HCT116 (cell line): Measurements from ENCODE around the gene ANKRD37. TPM values are rescaled to one million over a fixed set of nuclear protein-coding genes. Genes with fewer than 3 reads are reported as not detected.

Source experiments
- total RNA-seq: library from RNA; stranded (reverse); gene quantifications from one replicate; pipeline ENCODE4 v1.2.1, GENCODE V29; 2021; ENCODE audit not compliant: unreplicated experiment

ANKRD37 gene
- total RNA-seq, 1 experiment from 2014 or later = 29.9 TPM

Other genes starting within 250 kb of the ANKRD37 start
- gene CFAP97, start 192.8 kb upstream of the ANKRD37 start, total RNA-seq = 57.7 TPM
- gene SNX25, start 187.2 kb upstream of the ANKRD37 start, total RNA-seq = 20.9 TPM
- gene LRP2BP, start 917 bp upstream of the ANKRD37 start, total RNA-seq = 2.9 TPM
- 29.4 TPM for gene UFSP2, start 29.1 kb downstream of the ANKRD37 start, total RNA-seq
- 2.7 TPM for gene CCDC110, start 74.9 kb downstream of the ANKRD37 start, total RNA-seq
- gene PDLIM3, start 138.7 kb downstream of the ANKRD37 start, total RNA-seq = 11.5 TPM